Lower leg skin (tissue), 4 donors: Measurements from ENCODE around the gene ABHD8. TPM values are rescaled to one million over a fixed set of nuclear protein-coding genes. Genes with fewer than 3 reads are reported as not detected.

Experiments
- DNase-seq, 2 donors: peaks; one replicate each; pipeline ENCODE4 v3.0.0-alpha.2; 2019; ENCODE audit warnings: low spot score in 2 of 2
- H3K4me3 ChIP-seq: fragments of 200-600 bp; sonication (generic); 2 replicates; pipeline ENCODE4 v1.5.1; 2017; ENCODE audit warnings: mild to moderate bottlenecking, low read depth; ENCODE audit not compliant: poor library complexity, severe bottlenecking
- POLR2A ChIP-seq, 2 donors: fragments of 450-650 bp; IDR thresholded peaks; one replicate each; pipeline ENCODE4 v1.6.1; 2016 to 2017; ENCODE audit warnings: antibody characterized with exemption in 2 of 2, mild to moderate bottlenecking in 1 of 2, moderate library complexity in 1 of 2
- WGBS, 2 donors: methylation state at CpG; one replicate each; pipeline ENCODE4 v1.1.5; 2018; 5-methylcytosine and 5-hydroxymethylcytosine counted together
- intact Hi-C: fragments of 100-400 bp; cut with DNase I; formaldehyde crosslinking; loops from one replicate; pipeline ENCODE4 v1.15.0; 2023; ENCODE audit warnings: low total_unique reads
- total RNA-seq, 4 donors: library from RNA; depleted of rRNA; stranded (reverse); fragments of >200 nt; gene quantifications; one replicate each; pipeline ENCODE4 v1.1.0, GENCODE V29; 2016
- TF ChIP-seq, protein P1 (sequence below), 3 donors: fragments of 450-650 bp; IDR thresholded peaks; one replicate each; pipeline ENCODE4 v1.5.1; 2016; ENCODE audit warnings: antibody characterized with exemption in 3 of 3, mild to moderate bottlenecking in 3 of 3, moderate library complexity in 2 of 3

The ABHD8 gene
- total RNA-seq, 4 donors from 2014 or later = 20.2 to 34.9 (median 27.7) TPM

DNA sequence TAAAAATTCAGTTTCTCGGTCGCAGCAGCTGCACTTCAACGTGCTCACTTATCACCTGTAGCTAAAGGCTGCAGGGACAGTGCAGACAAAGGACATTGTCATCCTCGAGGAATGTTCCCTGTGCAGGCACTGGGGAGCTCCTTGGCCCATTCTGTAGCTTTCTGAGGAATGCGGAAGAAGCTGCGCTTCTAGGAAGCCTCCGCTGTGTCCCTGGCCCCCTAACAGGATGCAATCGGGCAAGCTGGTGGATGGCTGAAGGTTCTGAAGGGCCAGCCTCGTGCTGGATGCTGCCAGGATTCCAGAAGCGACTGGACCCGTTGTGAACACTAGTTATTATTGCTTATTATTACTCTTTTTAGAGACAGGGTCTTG is 23.4 kb upstream of the ABHD8 start:
- no peak overlapping the region for H3K4me3 ChIP-seq
- no peak for TF ChIP-seq POLR2A (IDR thresholded peaks at IDR 0.05)
- TF ChIP-seq, protein P1, sequence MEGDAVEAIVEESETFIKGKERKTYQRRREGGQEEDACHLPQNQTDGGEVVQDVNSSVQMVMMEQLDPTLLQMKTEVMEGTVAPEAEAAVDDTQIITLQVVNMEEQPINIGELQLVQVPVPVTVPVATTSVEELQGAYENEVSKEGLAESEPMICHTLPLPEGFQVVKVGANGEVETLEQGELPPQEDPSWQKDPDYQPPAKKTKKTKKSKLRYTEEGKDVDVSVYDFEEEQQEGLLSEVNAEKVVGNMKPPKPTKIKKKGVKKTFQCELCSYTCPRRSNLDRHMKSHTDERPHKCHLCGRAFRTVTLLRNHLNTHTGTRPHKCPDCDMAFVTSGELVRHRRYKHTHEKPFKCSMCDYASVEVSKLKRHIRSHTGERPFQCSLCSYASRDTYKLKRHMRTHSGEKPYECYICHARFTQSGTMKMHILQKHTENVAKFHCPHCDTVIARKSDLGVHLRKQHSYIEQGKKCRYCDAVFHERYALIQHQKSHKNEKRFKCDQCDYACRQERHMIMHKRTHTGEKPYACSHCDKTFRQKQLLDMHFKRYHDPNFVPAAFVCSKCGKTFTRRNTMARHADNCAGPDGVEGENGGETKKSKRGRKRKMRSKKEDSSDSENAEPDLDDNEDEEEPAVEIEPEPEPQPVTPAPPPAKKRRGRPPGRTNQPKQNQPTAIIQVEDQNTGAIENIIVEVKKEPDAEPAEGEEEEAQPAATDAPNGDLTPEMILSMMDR (IDR thresholded peaks at IDR 0.05) = no peak
- intact Hi-C loops = no loop called here
- 76 to 77% methylated on average over 11 of the region's 11 CpGs for WGBS, 2 donors
- DNase-seq = no peak

DNA sequence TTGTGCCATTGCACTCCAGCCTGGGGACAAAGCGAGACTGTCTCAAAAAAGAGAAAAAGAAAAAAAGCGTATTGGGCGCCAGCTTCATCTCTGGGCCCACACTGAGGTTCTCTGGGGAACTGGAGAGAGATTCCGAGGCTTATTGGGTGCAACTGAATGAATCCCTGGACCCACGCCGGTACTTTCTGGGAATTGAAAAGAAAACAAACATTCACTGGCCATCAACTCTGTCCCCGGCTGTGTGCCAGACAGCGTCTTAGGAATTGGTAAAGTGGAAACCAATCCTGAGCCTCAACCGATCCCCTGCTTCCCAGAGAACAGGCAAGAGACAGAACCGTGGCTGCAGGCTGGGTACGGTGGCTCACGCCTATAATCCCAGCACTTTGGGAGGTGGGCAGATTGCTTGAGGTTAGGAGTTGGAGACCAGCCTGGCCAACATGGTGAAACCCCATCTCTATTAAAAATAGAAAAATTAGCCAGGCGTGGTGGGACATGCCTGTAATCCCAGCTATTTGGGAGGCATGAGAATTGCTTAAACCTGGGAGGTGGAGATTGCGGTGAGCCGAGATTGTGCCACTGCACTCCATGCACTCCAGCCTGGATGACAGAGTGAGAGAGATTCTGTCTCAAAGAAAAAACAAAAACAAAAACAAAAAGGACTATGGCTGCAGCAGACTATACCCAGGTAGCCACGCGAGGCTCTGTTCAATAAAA is 22.8 kb upstream of the ABHD8 start:
- DNase-seq = peak in 1 of 2 donors; percentile 93
- WGBS, 2 donors = 66 to 70% methylated on average over 17 of the region's 17 CpGs
- TF ChIP-seq, protein P1 (IDR thresholded peaks at IDR 0.05) = no peak
- TF ChIP-seq POLR2A (IDR thresholded peaks at IDR 0.05) = no peak
- no peak overlapping the region for H3K4me3 ChIP-seq
- intact Hi-C loops = no loop called here

DNA sequence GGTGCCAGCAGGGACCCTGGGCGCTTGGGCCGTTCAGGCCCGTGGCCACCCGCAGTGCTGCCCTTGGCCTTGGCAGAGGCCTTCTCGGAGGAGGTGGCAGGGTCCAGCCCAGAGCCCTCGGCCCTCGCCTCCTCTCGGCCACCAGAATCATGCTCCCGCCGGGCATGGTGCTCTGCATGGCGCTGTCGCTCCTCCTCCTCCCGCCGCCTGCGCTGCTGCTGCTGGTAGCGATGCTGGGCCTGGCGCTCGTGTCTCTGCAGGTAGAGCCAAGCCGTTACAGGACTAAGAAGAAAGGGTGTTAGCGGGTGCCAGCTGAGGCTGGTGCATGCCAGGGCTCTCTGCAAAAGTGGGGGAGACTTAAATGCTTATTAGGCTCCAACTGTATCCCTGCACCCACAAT is 21.9 kb upstream of the ABHD8 start:
- H3K4me3 ChIP-seq = no peak overlapping the region
- intact Hi-C loops = no loop called here
- 94 to 98% methylated on average over 12 to 20 of the region's 20 CpGs for WGBS, 2 donors
- no peak for DNase-seq
- TF ChIP-seq POLR2A (IDR thresholded peaks at IDR 0.05) = no peak
- TF ChIP-seq, protein P1 (IDR thresholded peaks at IDR 0.05) = no peak

DNA sequence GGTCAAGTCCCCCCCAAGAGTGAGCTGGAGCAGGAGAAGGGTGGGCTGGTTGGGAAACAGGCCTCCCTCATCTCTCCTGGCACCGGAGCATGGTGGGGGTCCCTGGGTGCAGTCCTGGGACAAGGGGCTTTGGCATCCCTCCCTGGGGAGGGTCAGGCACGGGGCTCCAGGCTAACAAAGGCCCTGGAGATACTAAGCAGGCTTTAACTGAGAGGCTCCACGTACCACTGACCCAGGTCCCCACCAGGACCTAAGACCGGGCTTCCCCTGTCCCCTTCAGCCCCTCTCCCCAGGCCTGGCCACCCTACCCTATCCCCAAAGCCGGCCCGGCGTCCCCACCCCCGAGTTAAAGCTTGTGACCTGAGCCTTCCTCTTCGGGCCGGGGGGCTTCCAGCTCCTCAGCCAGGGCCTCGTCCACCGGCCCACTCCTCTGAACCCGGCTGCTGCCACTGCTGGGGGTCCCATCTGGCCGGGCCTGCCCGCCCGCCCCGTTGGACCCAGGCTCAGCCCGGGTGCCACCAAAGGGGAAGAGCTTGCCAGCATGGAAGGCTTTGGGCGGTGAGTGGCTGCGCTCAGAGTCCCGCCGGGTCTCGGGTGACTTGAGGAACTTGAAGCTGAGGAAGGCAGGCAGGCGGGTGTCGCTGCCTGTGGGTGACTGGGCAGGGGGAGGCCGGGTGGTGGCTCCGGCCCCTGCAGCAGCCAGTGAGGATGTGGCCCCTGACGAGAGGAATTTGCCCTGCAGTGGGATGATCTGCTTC is 21.3 kb upstream of the ABHD8 start:
- intact Hi-C loops = no loop called here
- TF ChIP-seq, protein P1 (IDR thresholded peaks at IDR 0.05) = no peak
- TF ChIP-seq POLR2A (IDR thresholded peaks at IDR 0.05) = no peak
- H3K4me3 ChIP-seq = no peak overlapping the region
- DNase-seq = no peak
- 90% methylated on average over 18 to 28 of the region's 28 CpGs for WGBS, 2 donors

DNA sequence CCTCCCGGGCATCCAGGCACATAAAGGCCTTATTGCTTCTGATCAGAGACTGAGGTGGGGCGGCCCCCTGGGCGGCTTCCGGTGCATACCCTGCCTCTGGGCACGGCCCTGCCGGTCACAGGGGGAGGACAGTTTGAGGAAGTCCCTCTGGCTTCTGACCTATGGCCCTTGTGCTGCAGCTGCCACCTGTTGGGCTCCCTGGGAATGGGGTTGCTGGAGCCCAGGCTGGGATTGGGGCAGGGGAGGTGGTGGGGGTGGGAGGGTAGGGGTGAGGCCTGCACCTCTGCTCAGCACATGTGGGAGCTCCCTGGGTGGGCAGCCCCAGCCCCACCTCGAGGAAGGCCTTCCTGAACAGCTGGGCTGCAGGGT is 20.7 kb upstream of the ABHD8 start:
- no peak for DNase-seq
- intact Hi-C loops = no loop called here
- TF ChIP-seq POLR2A (IDR thresholded peaks at IDR 0.05) = no peak
- TF ChIP-seq, protein P1 (IDR thresholded peaks at IDR 0.05) = no peak
- 29 to 36% methylated on average over 1 of the region's 7 CpGs for WGBS, 2 donors
- no peak overlapping the region for H3K4me3 ChIP-seq
